Measurements from ENCODE around the gene ZNF511. TPM values are rescaled to one million over a fixed set of nuclear protein-coding genes. Genes with fewer than 3 reads are reported as not detected.

The ZNF511 gene
- total RNA-seq (2022; extraction: Qiagen RNA extraction): 60.4 to 72.4 TPM (median 65.9 TPM) in 5 replicates

GRCh38 chr10:133308421-133309099, at the start of gene ZNF511, which contains the start of gene TUBGCP2:
Gene ZNF511, plus strand, starts transcription at chr10:133308914. Its CDS starts 30 bp downstream, at chr10:133308944.
Gene TUBGCP2, minus strand, starts transcription at chr10:133308872. Its CDS starts 5,931 bp downstream, at chr10:133302941.

GRCh38 chr10:133276435-133277201, 32.1 kb upstream of the ZNF511 start, which contains the start of gene ADAM8:
Gene ADAM8, minus strand, starts transcription at chr10:133276868. Its CDS starts 51 bp downstream, at chr10:133276817.

GRCh38 chr10:133336577-133337369, 28.1 kb downstream of the ZNF511 start, which contains the start of gene CALY:
Gene CALY, minus strand, starts transcription at chr10:133336896. Its CDS starts 7,907 bp downstream, at chr10:133328989.

GRCh38 chr10:133357285-133358161, 48.8 kb downstream of the ZNF511 start, which contains the start of gene FUOM:
Gene FUOM, minus strand, starts transcription at chr10:133358019. Its CDS starts 12 bp downstream, at chr10:133358007.

Other genes with a start within 250 kb of the ZNF511 start
- gene ADGRA1, start 221.0 kb upstream of the ZNF511 start, total RNA-seq (2022; extraction: Qiagen RNA extraction): 0.19 to 0.40 TPM (median 0.23 TPM) in 5 replicates
- gene KNDC1, start 148.7 kb upstream of the ZNF511 start, total RNA-seq (2022; extraction: Qiagen RNA extraction): 0.74 to 2.0 TPM (median 1.2 TPM) in 5 replicates
- gene UTF1, start 78.7 kb upstream of the ZNF511 start, total RNA-seq (2022; extraction: Qiagen RNA extraction): not detected in 5 replicates
- gene VENTX, start 71.1 kb upstream of the ZNF511 start, total RNA-seq (2022; extraction: Qiagen RNA extraction): 0.02 TPM in 1 of 5 replicates, not detected in the others
- 2.2 to 4.2 TPM (median 2.9 TPM) in 5 replicates for gene ADAM8, start 32.0 kb upstream of the ZNF511 start, total RNA-seq (2022; extraction: Qiagen RNA extraction)
- 31.3 to 45.8 TPM (median 42.1 TPM) in 5 replicates for gene TUBGCP2, start within 50 bp of the ZNF511 start, total RNA-seq (2022; extraction: Qiagen RNA extraction)
- gene CALY, start 28.0 kb downstream of the ZNF511 start, total RNA-seq (2022; extraction: Qiagen RNA extraction): 0.07 to 0.78 TPM (median 0.63 TPM) in 5 replicates
- 0.15 to 0.16 TPM in 2 of 5 replicates, not detected in the others for gene PRAP1, start 38.5 kb downstream of the ZNF511 start, total RNA-seq (2022; extraction: Qiagen RNA extraction)
- gene FUOM, start 49.1 kb downstream of the ZNF511 start, total RNA-seq (2022; extraction: Qiagen RNA extraction): 14.2 to 18.2 TPM (median 14.9 TPM) in 5 replicates
- gene ECHS1, start 64.4 kb downstream of the ZNF511 start, total RNA-seq (2022; extraction: Qiagen RNA extraction): 128 to 156 TPM (median 144 TPM) in 5 replicates
- 1.5 to 2.4 TPM (median 2.0 TPM) in 5 replicates for gene PAOX, start 70.3 kb downstream of the ZNF511 start, total RNA-seq (2022; extraction: Qiagen RNA extraction)
- 43.3 to 54.1 TPM (median 51.3 TPM) in 5 replicates for gene MTG1, start 85.2 kb downstream of the ZNF511 start, total RNA-seq (2022; extraction: Qiagen RNA extraction)
- gene SPRN, start 115.7 kb downstream of the ZNF511 start, total RNA-seq (2022; extraction: Qiagen RNA extraction): 0.30 to 0.39 TPM (median 0.32 TPM) in 5 replicates
- 0.10 to 0.32 TPM (median 0.20 TPM) in 5 replicates for gene SCART1, start 145.0 kb downstream of the ZNF511 start, total RNA-seq (2022; extraction: Qiagen RNA extraction)
- gene CYP2E1, start 218.4 kb downstream of the ZNF511 start, total RNA-seq (2022; extraction: Qiagen RNA extraction): 0.15 to 0.40 TPM (median 0.23 TPM) in 4 of 5 replicates, not detected in the other

Measured in A549 treated with AZD2906 at 1 μM for 4 hours (cell line).